ENCODE results near the gene TRIM28. TPM values are rescaled to one million over a fixed set of nuclear protein-coding genes. Genes with fewer than 3 reads are reported as not detected.
A peak's percentile ranks its signal among the peaks of the same experiment; 100 is the strongest.

The TRIM28 gene
- total and polyA plus RNA-seq, 9 of the 15 experiments (the other 6 are each of a cell fraction or from before 2014, with no cell fraction given), result 12.1 to 797 (median 490) TPM

DNA sequence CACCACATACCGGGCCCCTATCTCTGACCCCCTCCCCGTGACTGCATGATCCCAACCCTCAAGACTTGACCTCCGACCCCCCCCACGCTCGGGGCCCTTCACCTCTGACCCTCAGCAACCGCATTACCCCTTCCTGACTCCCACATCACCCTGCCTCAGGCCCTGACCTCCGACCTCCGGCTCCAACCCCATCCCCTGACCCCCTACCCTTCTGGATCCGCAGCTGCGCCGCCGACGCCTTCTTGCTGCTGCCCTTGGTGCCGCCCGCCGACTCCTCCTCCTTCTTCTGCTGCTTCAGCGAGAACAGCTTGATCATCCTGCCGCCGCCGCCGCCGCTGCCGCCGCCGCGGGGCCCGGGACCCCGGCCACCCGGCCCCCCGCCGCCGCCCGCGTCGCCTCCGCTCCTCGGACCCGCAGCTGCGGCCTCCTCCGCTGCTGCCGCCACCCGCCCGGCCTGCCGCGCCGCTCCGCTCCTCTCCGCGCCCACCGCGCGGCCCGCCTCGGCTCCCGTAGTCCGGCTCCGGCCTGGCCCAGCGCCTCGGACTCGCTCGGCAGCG is 14.3 kb downstream of the TRIM28 start, which contains the start of gene UBE2M (continued):
- TF ChIP-seq, protein P1, sequence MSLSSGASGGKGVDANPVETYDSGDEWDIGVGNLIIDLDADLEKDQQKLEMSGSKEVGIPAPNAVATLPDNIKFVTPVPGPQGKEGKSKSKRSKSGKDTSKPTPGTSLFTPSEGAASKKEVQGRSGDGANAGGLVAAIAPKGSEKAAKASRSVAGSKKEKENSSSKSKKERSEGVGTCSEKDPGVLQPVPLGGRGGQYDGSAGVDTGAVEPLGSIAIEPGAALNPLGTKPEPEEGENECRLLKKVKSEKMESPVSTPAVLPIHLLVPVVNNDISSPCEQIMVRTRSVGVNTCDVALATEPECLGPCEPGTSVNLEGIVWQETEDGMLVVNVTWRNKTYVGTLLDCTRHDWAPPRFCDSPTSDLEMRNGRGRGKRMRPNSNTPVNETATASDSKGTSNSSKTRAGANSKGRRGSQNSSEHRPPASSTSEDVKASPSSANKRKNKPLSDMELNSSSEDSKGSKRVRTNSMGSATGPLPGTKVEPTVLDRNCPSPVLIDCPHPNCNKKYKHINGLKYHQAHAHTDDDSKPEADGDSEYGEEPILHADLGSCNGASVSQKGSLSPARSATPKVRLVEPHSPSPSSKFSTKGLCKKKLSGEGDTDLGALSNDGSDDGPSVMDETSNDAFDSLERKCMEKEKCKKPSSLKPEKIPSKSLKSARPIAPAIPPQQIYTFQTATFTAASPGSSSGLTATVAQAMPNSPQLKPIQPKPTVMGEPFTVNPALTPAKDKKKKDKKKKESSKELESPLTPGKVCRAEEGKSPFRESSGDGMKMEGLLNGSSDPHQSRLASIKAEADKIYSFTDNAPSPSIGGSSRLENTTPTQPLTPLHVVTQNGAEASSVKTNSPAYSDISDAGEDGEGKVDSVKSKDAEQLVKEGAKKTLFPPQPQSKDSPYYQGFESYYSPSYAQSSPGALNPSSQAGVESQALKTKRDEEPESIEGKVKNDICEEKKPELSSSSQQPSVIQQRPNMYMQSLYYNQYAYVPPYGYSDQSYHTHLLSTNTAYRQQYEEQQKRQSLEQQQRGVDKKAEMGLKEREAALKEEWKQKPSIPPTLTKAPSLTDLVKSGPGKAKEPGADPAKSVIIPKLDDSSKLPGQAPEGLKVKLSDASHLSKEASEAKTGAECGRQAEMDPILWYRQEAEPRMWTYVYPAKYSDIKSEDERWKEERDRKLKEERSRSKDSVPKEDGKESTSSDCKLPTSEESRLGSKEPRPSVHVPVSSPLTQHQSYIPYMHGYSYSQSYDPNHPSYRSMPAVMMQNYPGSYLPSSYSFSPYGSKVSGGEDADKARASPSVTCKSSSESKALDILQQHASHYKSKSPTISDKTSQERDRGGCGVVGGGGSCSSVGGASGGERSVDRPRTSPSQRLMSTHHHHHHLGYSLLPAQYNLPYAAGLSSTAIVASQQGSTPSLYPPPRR (CRISPR knock-in tag; IDR thresholded peaks at IDR 0.05; ENCODE audit: borderline replicate concordance), result peak; percentile 88
- TF ChIP-seq NCOA1 (IDR thresholded peaks at IDR 0.05; ENCODE audit: low read depth) (0 out of 2 replicates have a peak, but pooled peaks have one; percentile 44), ESRRA (IDR thresholded peaks at IDR 0.05; ENCODE audit: borderline replicate concordance, low read depth) (peak; percentile 74; the same call in 1 of the 2 replicates), ZBTB8A (IDR thresholded peaks at IDR 0.05; ENCODE audit: partially characterized antibody) (no peak), MAFK (IDR thresholded peaks at IDR 0.05; ENCODE audit: low read length) (no peak), SOX6 (IDR thresholded peaks at IDR 0.05) (no peak), RBM15 (IDR thresholded peaks at IDR 0.05; ENCODE audit: insufficient read depth, low read length) (no peak), ZKSCAN3 (CRISPR knock-in tag; IDR thresholded peaks at IDR 0.05) (no peak), ZNF589 (CRISPR knock-in tag; IDR thresholded peaks at IDR 0.05; ENCODE audit: low read depth) (no peak), SMC3 (conservative IDR thresholded peaks at IDR 0.05; ENCODE audit: insufficient read depth, low read depth, low read length) (no peak), HMGN3 (IDR thresholded peaks at IDR 0.05; ENCODE audit: borderline replicate concordance, extremely low read depth, insufficient read length, low read depth, low read length) (peak; percentile 12), ZBED1 (IDR thresholded peaks at IDR 0.05) (no peak), MYNN (IDR thresholded peaks at IDR 0.05) (no peak), MYNN (CRISPR knock-in tag; IDR thresholded peaks at IDR 0.05) (no peak), GATA2 (CRISPR knock-in tag; IDR thresholded peaks at IDR 0.05) (no peak), FOXK1 (CRISPR knock-in tag; IDR thresholded peaks at IDR 0.05; ENCODE audit: borderline replicate concordance) (no peak)
- TF ChIP-seq, protein P2, sequence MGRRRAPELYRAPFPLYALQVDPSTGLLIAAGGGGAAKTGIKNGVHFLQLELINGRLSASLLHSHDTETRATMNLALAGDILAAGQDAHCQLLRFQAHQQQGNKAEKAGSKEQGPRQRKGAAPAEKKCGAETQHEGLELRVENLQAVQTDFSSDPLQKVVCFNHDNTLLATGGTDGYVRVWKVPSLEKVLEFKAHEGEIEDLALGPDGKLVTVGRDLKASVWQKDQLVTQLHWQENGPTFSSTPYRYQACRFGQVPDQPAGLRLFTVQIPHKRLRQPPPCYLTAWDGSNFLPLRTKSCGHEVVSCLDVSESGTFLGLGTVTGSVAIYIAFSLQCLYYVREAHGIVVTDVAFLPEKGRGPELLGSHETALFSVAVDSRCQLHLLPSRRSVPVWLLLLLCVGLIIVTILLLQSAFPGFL (CRISPR knock-in tag; IDR thresholded peaks at IDR 0.05), result no peak
- TF ChIP-seq, protein P3, sequence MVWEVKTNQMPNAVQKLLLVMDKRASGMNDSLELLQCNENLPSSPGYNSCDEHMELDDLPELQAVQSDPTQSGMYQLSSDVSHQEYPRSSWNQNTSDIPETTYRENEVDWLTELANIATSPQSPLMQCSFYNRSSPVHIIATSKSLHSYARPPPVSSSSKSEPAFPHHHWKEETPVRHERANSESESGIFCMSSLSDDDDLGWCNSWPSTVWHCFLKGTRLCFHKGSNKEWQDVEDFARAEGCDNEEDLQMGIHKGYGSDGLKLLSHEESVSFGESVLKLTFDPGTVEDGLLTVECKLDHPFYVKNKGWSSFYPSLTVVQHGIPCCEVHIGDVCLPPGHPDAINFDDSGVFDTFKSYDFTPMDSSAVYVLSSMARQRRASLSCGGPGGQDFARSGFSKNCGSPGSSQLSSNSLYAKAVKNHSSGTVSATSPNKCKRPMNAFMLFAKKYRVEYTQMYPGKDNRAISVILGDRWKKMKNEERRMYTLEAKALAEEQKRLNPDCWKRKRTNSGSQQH (CRISPR knock-in tag; IDR thresholded peaks at IDR 0.05), result no peak
- TF ChIP-seq, protein P4, sequence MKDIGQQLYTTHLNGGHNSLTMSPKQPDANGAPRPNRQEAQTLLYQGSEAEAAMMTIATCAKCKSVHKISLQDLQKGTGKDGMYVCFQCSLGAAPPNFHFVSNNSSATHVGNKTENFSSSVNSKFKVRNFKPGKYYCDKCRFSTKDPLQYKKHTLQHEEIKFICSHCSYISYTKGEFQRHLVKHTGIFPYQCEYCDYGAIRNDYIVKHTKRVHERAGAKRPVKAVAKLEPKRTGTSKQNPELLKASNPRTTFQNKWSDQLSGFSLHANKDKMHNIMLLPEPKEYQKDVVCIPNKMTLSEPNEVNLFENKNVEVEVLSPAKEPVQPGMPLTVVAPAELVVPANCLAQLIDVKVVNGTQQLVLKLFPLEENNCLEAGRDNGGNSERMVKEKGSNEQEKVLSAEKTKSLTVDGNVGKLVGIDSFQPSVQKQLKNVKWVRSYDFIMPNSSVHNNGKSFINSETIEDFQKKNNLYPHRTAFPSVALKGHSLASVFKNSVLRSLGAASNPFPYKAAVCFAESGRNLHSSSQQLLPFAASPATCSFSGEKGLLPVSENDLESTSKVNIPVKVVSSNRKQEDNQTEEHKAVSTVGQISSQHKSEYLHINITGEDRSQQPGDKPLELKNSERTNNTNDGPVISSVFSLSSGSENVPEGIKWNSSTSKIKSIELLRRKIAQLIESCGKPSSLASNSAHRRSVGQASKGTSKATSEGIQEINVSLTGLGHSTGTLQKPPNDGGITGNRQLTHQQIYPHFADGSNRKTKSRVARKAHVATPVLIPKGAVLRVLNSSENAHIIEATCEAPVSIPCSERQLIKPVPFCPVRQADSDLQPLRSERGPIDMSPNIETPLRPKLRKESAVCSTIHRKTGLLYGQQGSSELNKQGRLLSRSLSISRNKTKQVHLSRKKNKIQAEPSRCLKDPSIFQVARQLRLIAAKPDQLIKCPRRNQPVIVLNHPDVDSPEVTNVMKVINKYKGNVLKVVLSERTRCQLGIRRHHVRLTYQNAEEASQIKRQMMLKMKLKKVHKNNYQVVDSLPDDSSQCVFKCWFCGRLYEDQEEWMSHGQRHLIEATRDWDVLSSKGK (CRISPR knock-in tag; IDR thresholded peaks at IDR 0.05), result no peak

Data from K562 (cell line).